G401.6 (cell line): ENCODE measurements around the gene EXOC4.

Source experiments
- FAIRE-seq: peaks from 2 replicates; lab custom pipeline; 2012; peaks lifted over from hg19 to GRCh38; lab: Jason Lieb, UNC

Gene EXOC4

DNA sequence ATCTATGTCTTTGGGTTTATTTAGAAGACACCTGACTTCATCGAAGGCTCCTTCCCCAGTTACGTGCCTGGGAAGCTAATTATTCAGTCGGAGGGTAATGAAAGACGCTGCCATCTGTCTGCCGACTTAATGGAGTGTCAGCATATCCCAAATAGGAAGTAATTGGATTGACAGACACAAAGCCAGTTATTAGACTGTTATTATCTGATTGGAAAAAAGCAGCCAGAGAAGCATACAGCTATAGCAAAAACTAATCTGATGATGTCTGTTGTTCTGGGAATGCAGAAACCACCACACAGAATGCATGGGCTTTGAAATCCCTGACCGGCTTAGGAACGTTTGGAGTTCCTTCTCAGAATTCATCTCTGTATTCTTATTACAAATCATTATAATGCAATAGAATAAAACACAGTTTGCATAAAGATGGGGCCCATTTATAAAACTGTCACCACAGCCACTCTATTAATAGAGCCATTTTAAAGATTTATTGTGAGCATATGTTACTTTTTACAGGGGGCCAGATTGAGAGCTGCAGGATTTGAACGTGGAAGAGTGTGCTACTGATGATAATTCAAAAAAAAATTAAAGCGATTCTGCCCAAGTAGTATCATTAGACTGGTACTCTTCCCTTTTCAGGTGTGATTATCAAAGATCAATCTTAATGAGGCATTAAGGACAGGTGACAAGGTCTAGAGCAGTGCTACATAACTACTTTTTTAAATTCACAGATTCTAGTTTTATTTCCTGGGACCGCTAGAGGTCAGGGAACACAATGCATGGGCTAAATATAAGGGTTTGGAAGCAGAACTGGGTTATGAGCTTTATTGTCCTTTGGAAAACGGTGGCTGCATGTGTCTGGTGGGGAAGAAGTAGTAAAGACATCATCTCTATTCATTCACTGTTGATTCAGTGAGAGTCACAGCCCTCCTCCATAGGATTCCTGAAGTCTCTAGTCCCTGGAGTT, 544.2 kb downstream of the EXOC4 start:
- no peak for FAIRE-seq

GRCh38 chr7:133797818-133798520, 545.1 kb downstream of the EXOC4 start:
- FAIRE-seq = no peak

DNA sequence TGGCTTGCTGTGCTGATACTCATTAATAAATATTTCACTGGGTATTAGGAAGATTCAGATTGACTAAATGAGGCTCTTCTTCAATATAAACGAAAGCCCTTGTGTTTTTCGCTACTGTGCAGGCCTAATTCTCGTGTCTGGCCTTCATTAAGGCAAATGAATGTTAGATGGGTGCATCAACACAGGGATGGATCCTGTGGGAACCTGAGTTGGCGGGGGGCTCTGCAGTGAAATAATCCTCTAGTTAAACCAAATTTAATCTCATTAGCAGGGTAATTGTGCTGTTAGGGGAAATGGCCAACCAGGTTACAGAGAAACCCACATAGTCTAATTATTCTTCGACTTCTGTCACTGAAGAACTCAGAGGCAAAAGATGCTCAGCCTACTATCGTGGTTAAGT, 548.5 kb downstream of the EXOC4 start:
- FAIRE-seq = no peak

- FAIRE-seq = no peak
These were observed 551.2 kb downstream of the EXOC4 start for GRCh38 chr7:133804127-133804526.

DNA sequence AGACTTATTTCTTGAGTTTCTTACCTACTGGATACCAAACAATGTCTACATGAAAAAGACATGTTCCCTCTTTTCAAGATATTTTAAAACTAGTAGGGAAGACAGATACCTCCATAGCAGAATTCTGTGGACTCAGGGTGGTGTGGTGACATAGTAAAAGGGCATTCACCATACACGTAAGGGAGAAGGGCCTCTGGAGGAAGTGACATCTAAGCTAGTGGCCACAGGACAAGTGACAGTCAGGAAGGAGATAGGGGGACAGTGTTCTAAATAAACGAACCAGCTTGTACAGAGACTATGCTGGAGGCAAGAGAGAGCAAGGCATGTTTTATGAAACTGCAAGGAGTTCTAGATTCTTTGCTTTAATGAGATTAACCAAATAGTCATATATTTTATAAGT, 552.5 kb downstream of the EXOC4 start:
- no peak for FAIRE-seq

DNA sequence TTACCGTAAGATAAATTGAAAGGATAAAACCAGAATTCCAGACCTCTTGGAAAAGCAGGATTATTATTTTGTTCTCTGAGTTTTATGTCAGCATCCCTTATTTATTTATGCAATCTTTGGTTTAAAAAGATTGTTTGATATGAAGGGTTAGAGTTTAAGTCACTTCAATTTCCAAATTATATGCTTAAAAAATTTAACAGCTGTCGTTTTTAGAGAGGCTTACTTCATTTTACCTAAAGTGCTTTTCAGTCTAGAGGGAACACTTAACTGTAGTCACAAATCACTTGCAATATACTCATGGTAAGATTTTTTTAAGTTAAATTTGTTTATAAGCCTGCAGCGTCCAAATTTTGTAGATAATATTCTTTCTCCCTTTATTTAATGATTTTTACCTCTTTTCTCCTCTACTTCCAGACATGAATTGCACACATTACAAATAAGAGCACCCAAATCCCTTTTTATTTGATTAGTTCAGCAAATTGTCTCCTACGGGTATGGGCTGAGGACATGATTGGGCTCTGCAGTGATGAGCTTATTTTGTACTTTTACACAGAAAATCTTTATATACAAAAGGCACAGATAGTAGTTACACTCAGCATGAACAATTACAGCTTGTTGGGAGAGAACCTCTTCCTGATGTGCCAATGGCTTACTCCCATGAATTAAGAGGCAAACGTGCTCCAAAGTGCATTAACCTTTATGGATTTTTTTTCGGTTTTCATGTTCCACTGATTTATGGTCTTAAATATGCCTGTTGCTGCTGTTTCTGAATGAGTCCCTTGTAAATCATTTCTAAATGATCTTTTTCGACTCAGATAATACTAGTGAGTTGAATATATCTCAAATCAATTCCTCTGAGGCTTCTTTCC, 555.0 kb downstream of the EXOC4 start:
- FAIRE-seq = no peak

DNA sequence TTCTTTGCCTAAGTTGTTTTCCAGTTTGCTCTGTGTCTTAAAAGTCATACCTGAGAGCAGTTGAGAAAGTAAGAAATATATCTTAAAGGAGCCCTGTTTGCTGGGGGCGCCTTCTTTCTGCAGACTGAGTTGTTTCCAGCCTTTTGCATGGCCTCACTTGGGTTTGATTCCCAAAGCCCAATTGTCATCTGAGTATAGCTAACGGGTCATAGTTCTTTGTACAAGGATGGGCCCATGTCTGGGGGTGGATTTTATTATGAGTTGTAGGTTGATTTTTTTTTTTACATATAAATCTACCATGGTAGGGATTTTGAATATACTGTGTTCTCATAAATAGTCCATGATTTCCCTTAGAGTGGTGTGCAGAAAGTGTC, 555.6 kb downstream of the EXOC4 start:
- FAIRE-seq = no peak

- no peak for FAIRE-seq
These were observed 560.0 kb downstream of the EXOC4 start for GRCh38 chr7:133812877-133813276.

DNA sequence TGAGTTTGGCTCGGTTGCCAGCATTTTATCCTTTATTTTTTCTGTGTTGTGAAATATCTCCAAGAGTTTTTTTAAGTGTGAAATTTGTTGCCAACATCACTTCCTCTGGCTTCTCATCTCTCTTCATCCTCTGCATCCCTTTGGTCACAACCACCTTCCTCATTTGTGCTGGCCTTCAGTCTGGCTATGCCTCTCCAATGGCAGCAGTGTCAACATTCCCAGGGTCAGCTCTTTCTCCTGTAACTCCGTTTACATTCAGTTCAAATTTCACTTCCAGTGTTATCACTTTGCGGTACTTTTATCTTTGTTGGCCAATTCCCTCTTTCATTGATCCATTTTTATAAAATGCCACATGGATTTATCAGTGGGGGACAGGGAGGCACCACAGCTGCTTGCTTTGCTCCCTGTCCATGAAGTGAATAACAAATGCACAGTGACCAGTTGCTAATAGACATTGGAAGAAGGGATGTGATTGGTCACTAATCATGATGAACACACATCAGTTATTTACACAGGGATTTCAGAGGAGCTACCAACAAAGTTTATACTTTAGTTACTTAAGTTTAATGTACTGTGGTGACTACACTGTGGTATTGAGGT, 562.8 kb downstream of the EXOC4 start:
- no peak for FAIRE-seq

- FAIRE-seq = no peak
These were observed 566.8 kb downstream of the EXOC4 start for GRCh38 chr7:133819695-133820094.

- no peak for FAIRE-seq
These were observed 567.7 kb downstream of the EXOC4 start for GRCh38 chr7:133820584-133820983.

DNA sequence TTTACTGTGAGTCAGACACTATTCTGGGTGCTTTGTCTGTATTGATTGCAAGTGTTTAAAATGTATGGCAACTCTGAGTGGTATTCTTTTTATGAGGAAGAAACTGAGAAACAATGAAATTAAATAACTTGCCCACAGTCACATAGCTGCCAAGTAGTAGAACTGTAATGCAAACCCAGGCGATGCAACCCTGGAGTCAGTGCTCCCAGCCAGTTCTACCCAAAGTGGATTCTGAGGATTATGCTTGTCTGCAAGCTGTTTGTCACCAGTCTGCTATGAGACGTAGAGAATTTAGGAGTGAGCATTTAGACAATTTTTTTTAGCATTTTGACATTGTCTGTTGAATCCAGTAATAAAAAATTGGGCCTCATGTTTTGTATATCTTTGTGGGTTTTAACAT, 568.3 kb downstream of the EXOC4 start:
- no peak for FAIRE-seq

- no peak for FAIRE-seq
These were observed 569.2 kb downstream of the EXOC4 start for GRCh38 chr7:133822001-133822641.

- no peak for FAIRE-seq
These were observed 570.1 kb downstream of the EXOC4 start for GRCh38 chr7:133822868-133823552.

DNA sequence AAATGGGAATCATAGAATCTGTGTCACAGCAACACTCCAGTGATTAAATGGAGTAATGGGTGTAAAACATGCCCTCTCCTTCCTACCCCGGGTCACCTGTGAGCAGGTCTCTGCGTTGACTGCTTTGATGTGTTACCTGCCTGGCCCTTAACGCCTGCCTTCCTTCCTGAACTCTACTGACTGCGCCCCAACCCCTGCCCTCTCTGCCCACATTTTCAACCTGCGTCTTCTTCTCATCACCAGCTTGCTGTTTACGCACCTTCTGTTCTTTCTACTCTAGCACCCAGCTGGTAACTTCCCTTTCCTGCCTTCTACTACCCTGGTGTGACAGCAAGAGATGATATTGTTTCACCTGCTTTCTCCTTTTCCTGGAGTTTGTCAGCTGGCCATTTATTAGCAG, 571.3 kb downstream of the EXOC4 start:
- FAIRE-seq = no peak

- no peak for FAIRE-seq
These were observed 575.1 kb downstream of the EXOC4 start for GRCh38 chr7:133827707-133828623.

DNA sequence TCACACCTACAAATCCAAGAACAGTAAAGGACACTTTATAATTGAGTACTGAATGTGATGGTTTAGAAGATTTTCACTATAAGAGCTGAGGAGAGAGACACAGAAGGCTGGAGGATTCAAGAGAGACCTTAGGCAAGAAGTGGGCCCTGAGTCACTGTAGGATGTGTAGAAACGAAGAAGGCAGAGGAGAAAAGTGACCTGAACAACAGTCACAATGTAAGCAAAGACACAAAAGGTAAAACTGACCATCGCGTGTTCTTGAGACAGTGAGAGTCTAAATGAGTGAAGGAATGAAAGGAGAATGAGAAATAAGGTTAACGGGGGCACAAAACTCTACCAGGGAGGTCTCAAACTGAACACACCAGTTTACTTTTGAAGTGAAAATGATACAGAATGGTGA, 576.0 kb downstream of the EXOC4 start:
- FAIRE-seq = no peak

GRCh38 chr7:133829336-133829897, 576.5 kb downstream of the EXOC4 start:
- FAIRE-seq = no peak

DNA sequence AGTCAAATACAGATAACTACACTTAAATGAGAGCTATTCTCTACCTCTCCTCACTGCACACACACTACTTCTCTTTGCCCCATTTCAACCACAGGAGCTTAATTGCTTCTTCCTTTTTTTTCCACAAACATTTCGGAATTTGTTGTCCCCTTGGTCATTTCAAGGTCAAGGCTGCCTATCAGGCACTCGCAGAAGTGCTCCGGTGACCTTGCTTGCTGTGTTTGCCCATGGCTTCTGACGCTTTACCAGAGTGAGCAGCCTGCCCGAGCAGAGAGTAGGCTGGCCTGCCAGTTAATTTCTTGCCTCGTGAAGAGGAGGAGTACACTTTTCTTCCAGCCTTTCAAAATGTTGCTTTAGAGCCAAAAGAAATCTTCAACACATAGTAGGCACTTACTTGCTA, 577.2 kb downstream of the EXOC4 start:
- FAIRE-seq = no peak

DNA sequence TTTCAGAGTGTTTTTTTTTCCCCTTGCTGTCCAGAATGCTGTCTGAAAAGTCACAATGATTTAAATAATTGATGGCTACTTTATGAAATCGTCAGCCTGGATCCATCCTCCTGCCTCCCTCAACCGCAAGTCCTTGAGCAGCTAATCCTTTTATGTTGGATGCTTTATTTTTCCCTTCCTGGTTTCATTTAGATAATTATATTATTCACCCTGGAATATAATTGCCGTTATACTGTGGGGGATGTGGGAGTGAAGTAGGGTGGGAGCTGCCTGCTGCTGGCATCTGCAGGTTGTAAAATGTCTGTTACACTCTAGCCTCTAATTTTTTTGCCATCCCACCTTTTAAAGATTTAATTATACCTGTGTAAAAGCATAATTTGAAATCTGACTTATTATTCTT, 583.8 kb downstream of the EXOC4 start:
- no peak for FAIRE-seq
